Measurements from ENCODE around the gene ARHGEF2.

The ARHGEF2 gene

DNA sequence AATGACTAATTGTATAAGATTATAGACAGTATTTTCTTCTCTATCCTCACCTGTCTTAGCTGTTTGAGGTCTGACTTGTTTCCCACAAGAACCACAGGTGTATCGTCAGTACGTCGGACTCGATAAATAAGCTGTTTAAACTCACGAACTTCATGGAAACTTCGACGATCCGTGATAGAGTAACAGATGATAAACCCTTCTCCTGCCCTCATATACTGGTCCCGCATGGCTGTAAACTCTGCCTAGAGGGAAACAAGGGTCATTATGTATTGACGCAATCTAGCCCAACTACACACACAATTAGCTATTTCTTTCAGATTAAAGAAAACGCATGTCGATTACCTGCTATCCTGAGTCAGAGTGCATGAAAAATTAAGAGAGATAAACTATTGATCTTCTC, 74.1 kb downstream of the ARHGEF2 start:
- DNase-seq = no peak

DNA sequence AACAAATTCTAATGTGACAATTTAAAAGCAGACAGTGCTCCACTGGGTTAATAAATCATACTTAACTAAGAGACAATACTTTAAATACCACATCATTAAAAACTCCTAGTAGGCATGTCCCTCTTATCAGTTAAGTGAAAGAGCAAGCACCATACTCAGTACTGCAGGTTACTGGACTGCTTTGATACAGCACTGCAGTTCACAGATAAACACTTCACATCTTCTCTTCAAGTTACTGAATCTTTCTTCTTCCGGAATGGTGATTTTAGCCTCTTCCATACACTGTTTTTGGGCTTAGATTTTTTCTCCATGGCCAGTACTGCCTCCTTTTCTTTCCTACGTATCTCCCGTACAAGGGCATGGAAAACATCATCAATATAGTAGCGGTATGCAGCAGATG, 78.2 kb downstream of the ARHGEF2 start:
- DNase-seq = no peak

- no peak for DNase-seq
Observed at GRCh38 chr1:155899683-155900082, 78.7 kb downstream of the ARHGEF2 start.

DNA sequence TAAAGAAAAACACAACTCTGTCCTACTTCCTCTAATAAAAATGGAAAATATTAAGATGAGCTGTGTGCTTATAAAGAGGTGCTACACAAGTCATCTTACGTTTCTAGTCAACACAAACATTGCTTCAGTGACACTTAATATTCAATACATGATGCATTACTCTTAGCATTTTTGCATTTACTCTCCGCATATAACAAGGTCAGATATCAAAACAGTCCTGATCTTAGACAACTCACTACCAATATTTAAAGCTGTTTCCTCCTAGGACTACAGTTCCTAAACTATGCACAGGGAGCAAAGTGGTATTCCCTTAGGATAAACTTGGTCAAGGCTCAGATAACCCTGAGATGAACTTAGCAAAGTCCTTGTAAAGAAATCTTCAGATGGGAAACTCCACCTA, 79.5 kb downstream of the ARHGEF2 start:
- DNase-seq = no peak

DNA sequence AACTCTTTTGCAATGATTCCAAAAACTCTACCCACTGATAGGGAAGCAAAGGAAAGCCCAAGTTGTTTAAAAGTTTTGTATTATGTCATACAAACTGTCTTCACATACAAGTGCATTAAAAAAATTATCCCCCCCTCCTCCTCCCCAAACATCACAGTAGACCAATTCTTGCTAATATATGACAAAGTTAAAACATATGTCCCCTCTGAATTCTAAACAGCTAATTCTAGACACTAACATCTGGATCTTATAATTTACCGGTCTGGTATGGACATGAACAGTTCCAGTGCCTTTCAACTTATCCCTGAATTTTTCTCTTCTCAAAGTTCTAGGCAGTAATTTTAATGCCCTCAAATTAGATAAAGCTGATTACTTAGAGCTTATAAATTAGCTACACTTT, 80.6 kb downstream of the ARHGEF2 start:
- no peak for DNase-seq

Data from NCI-H1417 treated with DMSO at 0.1 percent for 48 hours (cell line).